ENCODE data around the gene CRYBB3. TPM values are rescaled to one million over a fixed set of nuclear protein-coding genes. Genes with fewer than 3 reads are reported as not detected.
A peak's percentile ranks its signal among the peaks of the same experiment; 100 is the strongest.
"Not testable (repeated sequence)": the region's sequence is repeated elsewhere in the genome, so short reads cannot be mapped to it uniquely, and the experiment has no call there.

The CRYBB3 gene
- total RNA-seq, 1 donor from 2014 or later: not detected

GRCh38 chr22:25178869-25179631 is 20.6 kb upstream of the CRYBB3 start:
- TF ChIP-seq CTCF (IDR thresholded peaks at IDR 0.05; ENCODE audit: partially characterized antibody, unreplicated experiment): peak; percentile 10
- not testable (repeated sequence) for H3K9me3 Mint-ChIP-seq (ENCODE audit: unreplicated experiment); H3K27ac Mint-ChIP-seq (ENCODE audit: unreplicated experiment); DNase-seq; H3K27me3 Mint-ChIP-seq (ENCODE audit: unreplicated experiment); H3K36me3 Mint-ChIP-seq (ENCODE audit: unreplicated experiment); H3K4me3 Mint-ChIP-seq (ENCODE audit: unreplicated experiment); H3K4me1 Mint-ChIP-seq (ENCODE audit: low read depth, unreplicated experiment)

GRCh38 chr22:25182131-25183110 is 17.2 kb upstream of the CRYBB3 start:
- H3K9me3 Mint-ChIP-seq (ENCODE audit: unreplicated experiment): peaks cover 8% of the 10 kb centered on the region
- no peak for DNase-seq
- no peak overlapping the region for H3K4me3 Mint-ChIP-seq (ENCODE audit: unreplicated experiment)
- H3K4me1 Mint-ChIP-seq (ENCODE audit: low read depth, unreplicated experiment): no peaks in the 10 kb centered on the region
- H3K36me3 Mint-ChIP-seq (ENCODE audit: unreplicated experiment): peaks cover 15% of the 10 kb centered on the region
- no peak for TF ChIP-seq CTCF (IDR thresholded peaks at IDR 0.05; ENCODE audit: partially characterized antibody, unreplicated experiment)
- H3K27ac Mint-ChIP-seq (ENCODE audit: unreplicated experiment): no peak overlapping the region
- no peaks in the 10 kb centered on the region for H3K27me3 Mint-ChIP-seq (ENCODE audit: unreplicated experiment)

- H3K9me3 Mint-ChIP-seq (ENCODE audit: unreplicated experiment): peaks cover 8% of the 10 kb centered on the region
- peaks cover 20% of the 10 kb centered on the region for H3K36me3 Mint-ChIP-seq (ENCODE audit: unreplicated experiment)
Observed at GRCh38 chr22:25183949-25184619, 15.6 kb upstream of the CRYBB3 start.

GRCh38 chr22:25186140-25186539 is 13.5 kb upstream of the CRYBB3 start:
- no peak overlapping the region for H3K27ac Mint-ChIP-seq (ENCODE audit: unreplicated experiment)
- H3K4me3 Mint-ChIP-seq (ENCODE audit: unreplicated experiment): no peak overlapping the region
- H3K9me3 Mint-ChIP-seq (ENCODE audit: unreplicated experiment): peaks cover 1% of the 10 kb centered on the region
- no peak for TF ChIP-seq CTCF (IDR thresholded peaks at IDR 0.05; ENCODE audit: partially characterized antibody, unreplicated experiment)
- peaks cover 11% of the 10 kb centered on the region for H3K36me3 Mint-ChIP-seq (ENCODE audit: unreplicated experiment)
- no peak for DNase-seq
- H3K4me1 Mint-ChIP-seq (ENCODE audit: low read depth, unreplicated experiment): no peaks in the 10 kb centered on the region
- H3K27me3 Mint-ChIP-seq (ENCODE audit: unreplicated experiment): no peaks in the 10 kb centered on the region

More at GRCh38 chr22:25183949-25184619, 15.6 kb upstream of the CRYBB3 start:
- DNase-seq: no peak
- no peak for TF ChIP-seq CTCF (IDR thresholded peaks at IDR 0.05; ENCODE audit: partially characterized antibody, unreplicated experiment)
- Mint-ChIP-seq H3K27me3 (ENCODE audit: unreplicated experiment) (no peaks in the 10 kb centered on the region), H3K4me1 (ENCODE audit: low read depth, unreplicated experiment) (no peaks in the 10 kb centered on the region), H3K27ac (ENCODE audit: unreplicated experiment) (no peak overlapping the region), H3K4me3 (ENCODE audit: unreplicated experiment) (no peak overlapping the region)
